T-cell (primary cell): Measurements from ENCODE around the gene CNTNAP2. TPM values are rescaled to one million over a fixed set of nuclear protein-coding genes. Genes with fewer than 3 reads are reported as not detected.

Source experiments
- ATAC-seq, 4 experiments: fragments of 200-7000 bp in 3 of 4; fragments of 150-1000 bp in 1 of 4; cut with Tn5 transposase; replicated peaks in 1 of 4; 1 replicate in 3 of 4; 2 replicates in 1 of 4; pipeline ENCODE4 v1.10.0; 2021; ENCODE audit warnings: moderate library complexity in 3 of 4, mild to moderate bottlenecking in 2 of 4, moderate number of reproducible peaks in 1 of 4
- CTCF ChIA-PET, 2 donors: fragments of 300-600 bp; sonication (Branson Sonifier 250); formaldehyde crosslinking; loops; one replicate each; lab custom pipeline; 2022; ENCODE audit warnings: antibody characterized with exemption in 2 of 2; lab: Charles Lee
- POLR2A ChIA-PET, 2 donors: fragments of 300-600 bp; sonication (Branson Sonifier 250); formaldehyde crosslinking; loops; one replicate each; lab custom pipeline; 2022; ENCODE audit warnings: antibody characterized with exemption in 2 of 2; lab: Charles Lee
- DNase-seq, 35 experiments: peaks; one replicate each; pipeline versions ENCODE4 v3.0.0 to v3.0.0-alpha.2; 2013 to 2023
- H3K27ac ChIP-seq: one replicate; pipeline ENCODE4 v1.5.1; 2013; ENCODE audit warnings: low read length
- H3K27me3 ChIP-seq, 2 experiments: replicated peaks in 1 of 2; 1 replicate in 1 of 2; 2 replicates in 1 of 2; pipeline versions ENCODE4 v1.6.1 to v1.7.0; 2013; ENCODE audit warnings: low read length in 1 of 2, mixed read lengths in 1 of 2; ENCODE audit not compliant: control insufficient read depth in 2 of 2, insufficient read depth in 2 of 2; ENCODE audit errors: extremely low read depth in 1 of 2
- H3K36me3 ChIP-seq, 2 donors: 1 replicate in 1 of 2; 2 replicates in 1 of 2; pipeline versions ENCODE4 v1.6.1 to v1.7.0; 2013; ENCODE audit warnings: low read length in 1 of 2; ENCODE audit not compliant: control insufficient read depth in 2 of 2, insufficient read depth in 1 of 2; ENCODE audit errors: extremely low read depth in 1 of 2
- H3K4me1 ChIP-seq, 2 experiments: 1 replicate in 1 of 2; 2 replicates in 1 of 2; pipeline versions ENCODE4 v1.6.1 to v1.7.0; 2013; ENCODE audit warnings: low read length in 2 of 2, mixed read lengths in 1 of 2; ENCODE audit not compliant: insufficient read depth in 2 of 2, control insufficient read depth in 1 of 2; ENCODE audit errors: extremely low read depth in 1 of 2
- H3K4me3 ChIP-seq, 2 donors: 1 replicate in 1 of 2; 2 replicates in 1 of 2; pipeline versions ENCODE4 v1.5.1 to v1.7.0; 2013; ENCODE audit warnings: mild to moderate bottlenecking in 2 of 2, low read length in 1 of 2, moderate library complexity in 1 of 2; ENCODE audit not compliant: control insufficient read depth in 1 of 2; ENCODE audit errors: extremely low read depth in 1 of 2
- H3K9me3 ChIP-seq: 2 replicates; pipeline ENCODE4 v1.7.0; 2013
- H3K27ac Mint-ChIP-seq, 2 donors: one replicate each; pipeline ENCODE4 v1.8.0; 2020 to 2021; ENCODE audit warnings: mild to moderate bottlenecking in 2 of 2, mixed read lengths in 2 of 2
- H3K27me3 Mint-ChIP-seq, 2 donors: one replicate each; pipeline ENCODE4 v1.8.0; 2021 to 2022; ENCODE audit warnings: mixed read lengths in 2 of 2
- H3K36me3 Mint-ChIP-seq: one replicate; pipeline ENCODE4 v1.8.0; 2021; ENCODE audit warnings: mixed read lengths
- H3K4me1 Mint-ChIP-seq, 3 donors: one replicate each; pipeline ENCODE4 v1.8.0; 2020 to 2022; ENCODE audit warnings: mixed read lengths in 3 of 3, mild to moderate bottlenecking in 1 of 3
- H3K4me3 Mint-ChIP-seq, 3 donors: one replicate each; pipeline ENCODE4 v1.8.0; 2020 to 2022; ENCODE audit warnings: mild to moderate bottlenecking in 3 of 3, mixed read lengths in 3 of 3, moderate library complexity in 3 of 3
- H3K9me3 Mint-ChIP-seq, 3 donors: one replicate each; pipeline ENCODE4 v1.8.0; 2020 to 2022; ENCODE audit warnings: mixed read lengths in 3 of 3
- WGBS: methylation state at CpG from one replicate; pipeline ENCODE4 v1.1.5; 2013; ENCODE audit warnings: missing lambda C conversion rate; ENCODE audit not compliant: insufficient coverage; 5-methylcytosine and 5-hydroxymethylcytosine counted together
- total RNA-seq, 35 experiments: library from RNA in 6 of 35; stranded (reverse) in 6 of 35; fragments of 120-200 nt in 1 of 35; gene quantifications; one replicate each; pipeline versions ENCODE4 v1.2.1 to v1.2.4 and lab custom pipeline; 2013 to 2026

CNTNAP2 gene
- total RNA-seq, 5 donors from 2014 or later (not counting 1 experiment from before 2014, with no cell fraction given) = 0.15 to 0.72 (median 0.21) TPM

GRCh38 chr7:146401939-146402338 is 285.3 kb downstream of the CNTNAP2 start:
- ATAC-seq (no peak), DNase-seq (no peak)
- Histone ChIP-seq H3K27me3 (no peaks in the 10 kb centered on the region), H3K4me3 (no peak overlapping the region), H3K36me3 (no peaks in the 10 kb centered on the region), H3K9me3 (no peaks in the 10 kb centered on the region), H3K4me1 (no peaks in the 10 kb centered on the region), H3K27ac (no peak overlapping the region)
- H3K27ac Mint-ChIP-seq = no peak overlapping the region
- H3K4me3 Mint-ChIP-seq = no peak overlapping the region
- peaks cover 8 to 27% (median 12%) of the 10 kb centered on the region in 3 donors for H3K9me3 Mint-ChIP-seq
- H3K4me1 Mint-ChIP-seq = no peaks in the 10 kb centered on the region
- ChIA-PET POLR2A (no interaction called here), CTCF (no interaction called here)
- no CpG with 5 or more reads among the region's 3 CpGs for WGBS
- no peaks in the 10 kb centered on the region for H3K27me3 Mint-ChIP-seq
- no peaks in the 10 kb centered on the region for H3K36me3 Mint-ChIP-seq

- POLR2A ChIA-PET = no interaction called here
- H3K27ac ChIP-seq = no peak overlapping the region
- H3K4me3 Mint-ChIP-seq = no peak overlapping the region
- no peaks in the 10 kb centered on the region for H3K36me3 ChIP-seq
- H3K27ac Mint-ChIP-seq = no peak overlapping the region
- no peaks in the 10 kb centered on the region for H3K4me1 Mint-ChIP-seq
- WGBS = no CpG with 5 or more reads among the region's 1 CpG
- peaks cover 3 to 18% (median 8%) of the 10 kb centered on the region in 3 donors for H3K9me3 Mint-ChIP-seq
- CTCF ChIA-PET = no interaction called here
- no peaks in the 10 kb centered on the region for H3K27me3 ChIP-seq
- no peaks in the 10 kb centered on the region for H3K9me3 ChIP-seq
- ATAC-seq (no peak), DNase-seq (no peak)
- no peak overlapping the region for H3K4me3 ChIP-seq
- H3K36me3 Mint-ChIP-seq = no peaks in the 10 kb centered on the region
- H3K27me3 Mint-ChIP-seq = no peaks in the 10 kb centered on the region
- H3K4me1 ChIP-seq = no peaks in the 10 kb centered on the region
Measured at GRCh38 chr7:146405737-146406136, 289.1 kb downstream of the CNTNAP2 start.

GRCh38 chr7:146411975-146412374 is 295.4 kb downstream of the CNTNAP2 start:
- no peaks in the 10 kb centered on the region for H3K4me1 Mint-ChIP-seq
- 73% methylated on average over 2 of the region's 7 CpGs for WGBS
- peaks cover 0 to 8% (median 6%) of the 10 kb centered on the region in 3 donors for H3K9me3 Mint-ChIP-seq
- H3K36me3 Mint-ChIP-seq = no peaks in the 10 kb centered on the region
- no peaks in the 10 kb centered on the region for H3K27me3 ChIP-seq
- ChIA-PET CTCF (no interaction called here), POLR2A (no interaction called here)
- H3K27ac Mint-ChIP-seq = no peak overlapping the region
- ATAC-seq = no peak
- no peak for DNase-seq
- no peak overlapping the region for H3K27ac ChIP-seq
- H3K4me3 ChIP-seq = no peak overlapping the region
- no peaks in the 10 kb centered on the region for H3K9me3 ChIP-seq
- no peak overlapping the region for H3K4me3 Mint-ChIP-seq
- no peaks in the 10 kb centered on the region for H3K27me3 Mint-ChIP-seq
- H3K4me1 ChIP-seq = no peaks in the 10 kb centered on the region
- H3K36me3 ChIP-seq = no peaks in the 10 kb centered on the region

- ChIA-PET CTCF (no interaction called here), POLR2A (no interaction called here)
- H3K9me3 ChIP-seq = no peaks in the 10 kb centered on the region
- no peak overlapping the region for H3K27ac ChIP-seq
- no peak for ATAC-seq
- Mint-ChIP-seq H3K9me3 (peaks cover 0 to 8% (median 6%) of the 10 kb centered on the region in 3 donors), H3K4me1 (no peaks in the 10 kb centered on the region), H3K4me3 (no peak overlapping the region), H3K36me3 (no peaks in the 10 kb centered on the region), H3K27me3 (no peaks in the 10 kb centered on the region), H3K27ac (no peak overlapping the region)
- no CpG with 5 or more reads among the region's 3 CpGs for WGBS
- H3K27me3 ChIP-seq = no peaks in the 10 kb centered on the region
- H3K4me3 ChIP-seq = no peak overlapping the region
- DNase-seq = no peak
- no peaks in the 10 kb centered on the region for H3K4me1 ChIP-seq
- no peaks in the 10 kb centered on the region for H3K36me3 ChIP-seq
Measured at GRCh38 chr7:146412781-146413180, 296.2 kb downstream of the CNTNAP2 start.

GRCh38 chr7:146414373-146414772 is 297.8 kb downstream of the CNTNAP2 start:
- Mint-ChIP-seq H3K27ac (no peak overlapping the region), H3K27me3 (no peaks in the 10 kb centered on the region), H3K36me3 (no peaks in the 10 kb centered on the region), H3K9me3 (peaks cover 0 to 12% (median 6%) of the 10 kb centered on the region in 3 donors), H3K4me3 (no peak overlapping the region), H3K4me1 (no peaks in the 10 kb centered on the region)
- ChIA-PET POLR2A (no interaction called here), CTCF (no interaction called here)
- Histone ChIP-seq H3K27me3 (no peaks in the 10 kb centered on the region), H3K27ac (no peak overlapping the region), H3K36me3 (no peaks in the 10 kb centered on the region), H3K4me3 (no peak overlapping the region), H3K9me3 (no peaks in the 10 kb centered on the region), H3K4me1 (no peaks in the 10 kb centered on the region)
- ATAC-seq (no peak), DNase-seq (no peak)
- no CpG with 5 or more reads among the region's 2 CpGs for WGBS

- POLR2A ChIA-PET = no interaction called here
- no peaks in the 10 kb centered on the region for H3K4me1 ChIP-seq
Measured at GRCh38 chr7:146414937-146415336, 298.3 kb downstream of the CNTNAP2 start.

GRCh38 chr7:146417176-146417575 is 300.6 kb downstream of the CNTNAP2 start:
- no peaks in the 10 kb centered on the region for H3K27me3 Mint-ChIP-seq
- peaks cover 0 to 12% (median 6%) of the 10 kb centered on the region in 3 donors for H3K9me3 Mint-ChIP-seq
- H3K36me3 Mint-ChIP-seq = no peaks in the 10 kb centered on the region
- no peak overlapping the region for H3K27ac Mint-ChIP-seq
- CTCF ChIA-PET = no interaction called here
- H3K4me1 Mint-ChIP-seq = no peaks in the 10 kb centered on the region
- Histone ChIP-seq H3K4me1 (no peaks in the 10 kb centered on the region), H3K4me3 (no peak overlapping the region), H3K27ac (no peak overlapping the region), H3K9me3 (no peaks in the 10 kb centered on the region), H3K27me3 (no peaks in the 10 kb centered on the region), H3K36me3 (no peaks in the 10 kb centered on the region)
- DNase-seq = no peak
- POLR2A ChIA-PET = no interaction called here
- ATAC-seq = no peak
- no peak overlapping the region for H3K4me3 Mint-ChIP-seq

More at GRCh38 chr7:146414937-146415336, 298.3 kb downstream of the CNTNAP2 start:
- CTCF ChIA-PET = no interaction called here
- Mint-ChIP-seq H3K9me3 (peaks cover 0 to 12% (median 6%) of the 10 kb centered on the region in 3 donors), H3K4me1 (no peaks in the 10 kb centered on the region), H3K27me3 (no peaks in the 10 kb centered on the region), H3K27ac (no peak overlapping the region), H3K4me3 (no peak overlapping the region), H3K36me3 (no peaks in the 10 kb centered on the region)
- Histone ChIP-seq H3K9me3 (no peaks in the 10 kb centered on the region), H3K4me3 (no peak overlapping the region), H3K36me3 (no peaks in the 10 kb centered on the region), H3K27me3 (no peaks in the 10 kb centered on the region), H3K27ac (no peak overlapping the region)
- ATAC-seq = no peak
- WGBS = no CpG with 5 or more reads among the region's 2 CpGs
- no peak for DNase-seq
